GM18526 (cell line): ENCODE results near the gene PBXIP1.

Experiments used
- POLR2A ChIP-seq: IDR thresholded peaks from 3 replicates; pipeline ENCODE4 v1.6.1; 2011; ENCODE audit not compliant: insufficient read length; ENCODE audit errors: extremely low read depth

The PBXIP1 gene

GRCh38 chr1:154998818-154999570 lies 43.1 kb upstream of the PBXIP1 start:
- TF ChIP-seq POLR2A: peak; percentile 58

GRCh38 chr1:154998201-154998780 lies 42.4 kb upstream of the PBXIP1 start:
- TF ChIP-seq POLR2A: no peak

GRCh38 chr1:154996966-154997701 lies 41.2 kb upstream of the PBXIP1 start:
- no peak for TF ChIP-seq POLR2A

GRCh38 chr1:154994591-154994990 lies 38.7 kb upstream of the PBXIP1 start:
- no peak for TF ChIP-seq POLR2A

DNA sequence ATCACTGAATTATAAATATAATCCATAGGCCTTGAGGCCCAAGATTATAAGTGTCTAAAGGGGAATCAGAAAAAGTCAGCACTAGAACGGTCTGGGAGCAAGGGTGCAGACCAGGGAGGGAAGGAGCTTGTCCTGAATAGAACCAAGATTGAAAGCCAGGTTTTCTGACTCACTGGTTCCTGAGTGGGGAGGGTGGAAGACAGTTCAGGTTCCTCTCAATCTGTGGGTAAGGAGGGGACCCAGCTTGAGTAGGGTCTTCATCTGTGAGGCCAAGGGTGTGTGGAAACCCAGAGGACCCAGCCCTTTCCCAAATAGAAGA lies 38.3 kb upstream of the PBXIP1 start:
- no peak for TF ChIP-seq POLR2A

DNA sequence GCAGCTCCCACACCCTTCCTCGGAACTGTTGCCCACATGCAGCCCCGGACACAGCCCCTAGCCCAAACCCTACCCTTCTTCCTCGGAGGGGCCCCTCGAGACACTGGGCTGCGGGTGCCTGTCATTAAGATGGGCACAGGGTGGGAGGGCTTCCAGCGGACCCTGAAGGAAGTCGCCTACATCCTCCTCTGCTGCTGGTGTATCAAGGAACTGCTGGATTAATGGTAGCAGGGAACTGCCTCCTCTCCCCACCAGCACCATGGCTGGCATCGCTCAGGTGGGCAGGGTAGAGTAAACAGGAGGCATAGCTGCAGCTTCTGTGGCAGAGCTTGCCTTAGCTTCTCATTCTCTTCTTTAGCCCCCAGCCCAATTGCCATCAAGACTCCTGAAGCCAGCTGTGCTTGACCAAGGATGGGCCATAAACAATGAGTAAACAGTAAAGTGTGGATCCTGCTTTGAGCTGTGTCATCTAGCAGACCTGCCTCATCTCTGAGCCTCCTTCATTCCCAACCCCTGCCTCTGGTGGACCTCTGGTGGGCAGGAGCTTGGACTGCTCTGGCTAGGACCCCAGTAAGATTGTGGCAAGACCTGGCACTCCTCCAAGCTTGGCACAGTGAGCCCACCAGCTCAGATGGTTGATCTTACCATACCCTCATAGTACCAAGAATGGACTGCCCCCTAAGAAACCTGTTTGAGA lies 37.8 kb upstream of the PBXIP1 start, which contains the start of gene LENEP:
LENEP (plus strand) TSS at position 15 of the 697 bp plus-strand sequence; CDS start at position 37, 22 bp downstream.
- no peak for TF ChIP-seq POLR2A

DNA sequence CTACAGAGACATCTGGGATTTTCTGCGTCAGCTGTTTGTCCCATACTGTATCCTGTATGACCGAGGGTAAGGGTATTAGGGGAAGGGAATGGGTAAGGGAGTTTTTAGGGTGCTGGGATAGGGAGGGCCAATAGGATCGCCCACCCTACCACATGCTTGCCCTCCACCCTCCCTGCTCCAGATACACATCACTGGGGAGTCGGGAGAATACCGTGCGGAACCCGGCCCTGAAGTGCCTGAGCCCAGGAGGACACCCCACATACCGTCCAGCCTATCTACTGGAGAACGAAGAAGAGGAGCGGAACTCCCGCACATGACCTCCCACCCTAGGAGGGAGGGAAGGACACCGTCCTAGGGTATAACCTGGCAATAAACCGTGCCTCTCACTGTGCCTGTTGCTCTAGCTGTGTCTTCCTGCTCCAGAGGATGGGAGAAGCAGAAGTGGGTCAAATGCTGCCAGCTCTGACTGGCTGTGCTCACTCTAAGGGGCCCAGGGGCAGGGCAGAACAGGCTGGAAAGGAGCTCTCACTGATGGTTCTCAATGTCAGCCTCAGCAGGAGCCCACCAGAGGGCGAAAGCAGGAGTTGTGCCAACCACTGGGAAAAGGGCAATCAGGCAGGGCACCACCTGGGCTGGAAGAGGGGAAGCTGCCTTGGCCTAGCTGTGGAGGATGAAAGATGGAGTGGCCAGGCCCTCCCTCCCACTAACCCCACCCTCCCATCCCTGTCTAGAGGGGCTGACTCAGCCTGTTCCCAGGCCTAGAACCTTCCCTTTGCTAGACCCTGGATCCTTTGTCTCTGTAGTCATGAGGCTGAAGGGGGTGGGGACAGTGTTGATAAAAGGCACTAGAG lies 37.0 kb upstream of the PBXIP1 start:
- TF ChIP-seq POLR2A: no peak

DNA sequence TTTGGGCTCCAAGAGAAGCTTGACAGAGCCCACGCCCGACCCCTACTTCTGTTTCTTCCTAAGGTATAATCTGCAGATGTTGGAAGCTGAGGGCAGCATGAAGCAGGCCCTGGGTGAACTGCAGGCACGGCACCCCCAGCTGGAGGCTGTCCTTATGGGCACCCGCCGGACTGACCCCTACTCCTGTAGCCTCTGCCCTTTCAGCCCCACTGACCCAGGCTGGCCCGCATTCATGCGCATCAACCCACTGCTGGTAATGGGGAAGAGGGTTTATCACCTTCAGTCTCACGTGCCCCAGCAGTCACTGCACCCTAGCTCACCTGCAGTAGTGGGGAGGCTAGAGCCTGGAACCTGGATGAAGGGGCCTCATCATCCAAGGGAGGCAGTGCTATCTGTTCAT lies 34.4 kb upstream of the PBXIP1 start:
- TF ChIP-seq POLR2A: no peak

- TF ChIP-seq POLR2A: no peak
Measured at GRCh38 chr1:154989195-154989860, 33.4 kb upstream of the PBXIP1 start.

DNA sequence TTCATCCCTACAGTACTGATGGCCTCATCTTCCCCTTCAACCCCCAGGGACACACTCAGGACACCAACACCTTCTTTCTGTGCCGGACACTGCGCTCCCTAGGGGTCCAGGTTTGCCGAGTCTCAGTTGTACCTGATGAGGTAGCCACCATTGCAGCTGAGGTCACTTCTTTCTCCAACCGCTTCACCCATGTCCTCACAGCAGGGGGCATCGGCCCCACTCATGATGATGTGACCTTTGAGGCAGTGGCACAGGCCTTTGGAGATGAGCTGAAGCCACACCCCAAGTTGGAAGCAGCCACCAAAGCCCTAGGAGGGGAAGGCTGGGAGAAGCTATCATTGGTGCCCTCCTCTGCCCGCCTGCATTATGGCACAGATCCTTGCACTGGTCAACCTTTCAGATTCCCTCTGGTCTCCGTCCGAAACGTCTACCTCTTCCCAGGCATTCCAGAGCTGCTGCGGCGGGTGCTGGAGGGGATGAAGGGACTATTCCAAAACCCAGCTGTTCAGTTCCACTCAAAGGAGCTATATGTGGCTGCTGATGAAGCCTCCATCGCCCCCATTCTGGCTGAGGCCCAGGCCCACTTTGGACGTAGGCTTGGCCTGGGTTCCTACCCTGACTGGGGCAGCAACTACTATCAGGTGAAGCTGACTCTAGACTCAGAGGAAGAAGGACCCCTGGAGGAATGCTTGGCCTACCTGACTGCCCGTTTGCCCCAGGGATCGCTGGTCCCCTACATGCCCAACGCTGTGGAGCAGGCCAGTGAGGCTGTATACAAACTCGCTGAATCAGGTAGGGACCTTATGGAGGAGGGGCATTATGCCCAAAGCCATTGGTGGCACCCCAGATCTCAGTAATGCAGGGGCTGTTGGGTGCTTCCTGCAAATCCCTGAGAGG lies 32.4 kb upstream of the PBXIP1 start:
- no peak for TF ChIP-seq POLR2A

- no peak for TF ChIP-seq POLR2A
Measured at GRCh38 chr1:154987326-154987725, 31.4 kb upstream of the PBXIP1 start.

DNA sequence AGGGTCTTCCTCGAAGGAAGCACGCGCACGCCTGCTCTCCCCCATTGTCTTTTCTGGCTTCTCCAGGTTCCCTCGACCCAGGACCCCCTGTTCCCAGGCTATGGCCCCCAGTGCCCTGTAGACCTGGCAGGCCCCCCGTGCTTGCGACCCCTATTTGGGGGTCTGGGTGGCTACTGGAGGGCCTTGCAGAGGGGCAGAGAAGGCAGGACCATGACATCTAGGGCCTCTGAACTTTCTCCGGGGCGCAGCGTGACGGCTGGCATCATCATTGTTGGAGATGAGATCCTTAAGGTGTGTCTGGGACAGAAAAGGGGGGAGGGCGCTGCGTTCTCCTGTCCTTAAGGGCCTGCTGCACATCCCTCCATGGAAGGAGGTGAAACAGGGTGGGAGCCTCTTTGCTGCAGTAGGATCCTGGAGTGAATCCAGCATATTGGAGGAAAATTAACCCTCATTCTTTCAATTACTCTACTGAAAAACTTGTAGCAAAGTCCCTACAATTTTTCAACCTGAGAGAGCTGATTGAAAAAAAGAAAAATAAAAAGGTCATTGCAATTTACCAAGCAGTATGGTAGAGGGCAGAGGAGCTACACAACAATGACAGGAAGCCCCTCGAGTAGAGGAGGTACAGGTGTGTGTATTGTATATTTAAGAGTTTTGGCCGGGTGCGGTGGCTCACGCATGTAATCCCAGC lies 28.0 kb upstream of the PBXIP1 start:
- no peak for TF ChIP-seq POLR2A
